ENCODE data around the gene COX6A2.
"Not testable (repeated sequence)": the region's sequence is repeated elsewhere in the genome, so short reads cannot be mapped to it uniquely, and the experiment has no call there.

The COX6A2 gene

GRCh38 chr16:31441956-31442355 is 13.8 kb upstream of the COX6A2 start:
- Histone ChIP-seq H3K9me3 (ENCODE audit: control insufficient read depth, insufficient read depth, low read length) (no peaks in the 10 kb centered on the region), H3K4me1 (ENCODE audit: control insufficient read depth, insufficient read depth, low read length) (no peaks in the 10 kb centered on the region), H3K27me3 (ENCODE audit: control insufficient read depth, insufficient read depth, low read length) (no peaks in the 10 kb centered on the region), H3K4me3 (ENCODE audit: low read depth, low read length) (no peak overlapping the region), H3K36me3 (ENCODE audit: control insufficient read depth, insufficient read depth, low read length) (no peaks in the 10 kb centered on the region), H3K9ac (ENCODE audit: low read depth, low read length) (no peak overlapping the region)

DNA sequence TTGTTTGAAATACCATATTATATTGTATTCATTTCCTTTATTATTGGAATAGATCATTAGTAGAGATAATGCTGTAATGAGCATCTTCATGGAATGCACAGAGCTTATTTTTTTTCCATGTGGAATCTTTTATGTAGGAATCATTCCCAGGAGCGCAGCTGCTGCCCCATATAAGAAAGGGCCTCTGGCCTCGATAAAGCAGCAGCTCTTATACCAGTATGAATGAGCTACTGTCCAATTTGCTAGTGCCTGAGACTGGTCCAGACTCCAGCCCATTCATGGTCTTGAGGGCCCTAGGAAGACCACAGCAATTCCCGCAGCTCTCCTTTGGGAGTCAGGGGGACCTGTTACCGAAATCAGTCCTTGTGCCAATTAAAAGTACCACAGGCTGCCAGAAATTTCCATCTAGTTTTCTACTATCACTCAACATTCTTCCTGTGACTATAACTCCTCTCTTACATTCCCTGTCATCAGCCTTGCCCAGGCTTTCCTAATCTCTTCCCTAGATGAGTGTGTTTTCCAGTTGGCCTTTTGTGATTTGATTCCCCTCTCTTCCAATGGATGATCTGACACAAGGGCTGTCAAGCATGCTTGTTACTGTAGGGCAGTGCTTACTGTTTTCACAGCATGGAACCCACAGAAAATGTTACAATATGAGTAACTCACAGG is 12.5 kb upstream of the COX6A2 start:
- H3K4me3 ChIP-seq (ENCODE audit: low read depth, low read length), result no peak overlapping the region
- no peaks in the 10 kb centered on the region for H3K4me1 ChIP-seq (ENCODE audit: control insufficient read depth, insufficient read depth, low read length)
- H3K9me3 ChIP-seq (ENCODE audit: control insufficient read depth, insufficient read depth, low read length), result no peaks in the 10 kb centered on the region
- H3K9ac ChIP-seq (ENCODE audit: low read depth, low read length), result no peak overlapping the region
- no peaks in the 10 kb centered on the region for H3K27me3 ChIP-seq (ENCODE audit: control insufficient read depth, insufficient read depth, low read length)
- H3K36me3 ChIP-seq (ENCODE audit: control insufficient read depth, insufficient read depth, low read length), result no peaks in the 10 kb centered on the region

DNA sequence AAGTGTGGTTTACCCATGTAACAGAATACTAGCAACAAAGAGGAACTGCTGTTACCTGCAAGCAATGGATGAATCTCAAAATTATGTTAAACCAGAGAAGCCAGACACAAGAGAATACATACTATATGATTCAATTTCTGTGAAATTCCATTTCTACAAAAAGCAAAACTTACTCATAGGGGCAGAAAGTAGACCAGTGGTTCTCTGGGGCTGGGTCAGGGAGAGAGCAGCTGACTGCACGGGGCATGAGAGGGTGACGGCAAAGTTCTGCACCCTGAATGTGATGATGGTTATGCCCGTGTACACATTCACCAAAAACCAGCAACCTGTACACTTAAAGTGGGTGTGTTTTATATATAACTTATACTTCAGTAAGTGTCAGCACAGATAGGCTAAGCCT is 11.4 kb upstream of the COX6A2 start:
- H3K4me1 ChIP-seq (ENCODE audit: control insufficient read depth, insufficient read depth, low read length), result no peaks in the 10 kb centered on the region
- H3K4me3 ChIP-seq (ENCODE audit: low read depth, low read length), result no peak overlapping the region
- no peak overlapping the region for H3K9ac ChIP-seq (ENCODE audit: low read depth, low read length)
- H3K9me3 ChIP-seq (ENCODE audit: control insufficient read depth, insufficient read depth, low read length), result no peaks in the 10 kb centered on the region
- H3K36me3 ChIP-seq (ENCODE audit: control insufficient read depth, insufficient read depth, low read length), result no peaks in the 10 kb centered on the region
- H3K27me3 ChIP-seq (ENCODE audit: control insufficient read depth, insufficient read depth, low read length), result no peaks in the 10 kb centered on the region

- not testable (repeated sequence) for H3K36me3 ChIP-seq (ENCODE audit: control insufficient read depth, insufficient read depth, low read length); H3K9ac ChIP-seq (ENCODE audit: low read depth, low read length); H3K4me3 ChIP-seq (ENCODE audit: low read depth, low read length)
These were observed 10.9 kb upstream of the COX6A2 start for GRCh38 chr16:31439023-31439422.

GRCh38 chr16:31438414-31438813 is 10.3 kb upstream of the COX6A2 start:
- no peaks in the 10 kb centered on the region for H3K27me3 ChIP-seq (ENCODE audit: control insufficient read depth, insufficient read depth, low read length)
- no peak overlapping the region for H3K4me3 ChIP-seq (ENCODE audit: low read depth, low read length)
- no peak overlapping the region for H3K9ac ChIP-seq (ENCODE audit: low read depth, low read length)
- no peaks in the 10 kb centered on the region for H3K4me1 ChIP-seq (ENCODE audit: control insufficient read depth, insufficient read depth, low read length)
- no peaks in the 10 kb centered on the region for H3K9me3 ChIP-seq (ENCODE audit: control insufficient read depth, insufficient read depth, low read length)
- H3K36me3 ChIP-seq (ENCODE audit: control insufficient read depth, insufficient read depth, low read length), result no peaks in the 10 kb centered on the region

More at GRCh38 chr16:31439023-31439422, 10.9 kb upstream of the COX6A2 start:
- H3K27me3 ChIP-seq (ENCODE audit: control insufficient read depth, insufficient read depth, low read length); H3K4me1 ChIP-seq (ENCODE audit: control insufficient read depth, insufficient read depth, low read length); H3K9me3 ChIP-seq (ENCODE audit: control insufficient read depth, insufficient read depth, low read length): not testable (repeated sequence)

GRCh38 chr16:31436221-31437045 is 8.3 kb upstream of the COX6A2 start:
- no peaks in the 10 kb centered on the region for H3K9me3 ChIP-seq (ENCODE audit: control insufficient read depth, insufficient read depth, low read length)
- no peak overlapping the region for H3K4me3 ChIP-seq (ENCODE audit: low read depth, low read length)
- no peak overlapping the region for H3K9ac ChIP-seq (ENCODE audit: low read depth, low read length)
- H3K27me3 ChIP-seq (ENCODE audit: control insufficient read depth, insufficient read depth, low read length), result no peaks in the 10 kb centered on the region
- no peaks in the 10 kb centered on the region for H3K4me1 ChIP-seq (ENCODE audit: control insufficient read depth, insufficient read depth, low read length)
- H3K36me3 ChIP-seq (ENCODE audit: control insufficient read depth, insufficient read depth, low read length), result no peaks in the 10 kb centered on the region

- H3K36me3 ChIP-seq (ENCODE audit: control insufficient read depth, insufficient read depth, low read length), result no peaks in the 10 kb centered on the region
- H3K9ac ChIP-seq (ENCODE audit: low read depth, low read length), result no peak overlapping the region
- peaks cover 3% of the 10 kb centered on the region for H3K4me1 ChIP-seq (ENCODE audit: control insufficient read depth, insufficient read depth, low read length)
- H3K9me3 ChIP-seq (ENCODE audit: control insufficient read depth, insufficient read depth, low read length), result no peaks in the 10 kb centered on the region
- no peak overlapping the region for H3K4me3 ChIP-seq (ENCODE audit: low read depth, low read length)
- H3K27me3 ChIP-seq (ENCODE audit: control insufficient read depth, insufficient read depth, low read length), result peaks cover 1% of the 10 kb centered on the region
These were observed 7.4 kb upstream of the COX6A2 start for GRCh38 chr16:31435341-31436220.

GRCh38 chr16:31430380-31431052 is 2.4 kb upstream of the COX6A2 start:
- H3K9me3 ChIP-seq (ENCODE audit: control insufficient read depth, insufficient read depth, low read length), result peaks cover 4% of the 10 kb centered on the region
- H3K27me3 ChIP-seq (ENCODE audit: control insufficient read depth, insufficient read depth, low read length), result peaks cover 28% of the 10 kb centered on the region
- H3K9ac ChIP-seq (ENCODE audit: low read depth, low read length), result no peak overlapping the region
- H3K4me1 ChIP-seq (ENCODE audit: control insufficient read depth, insufficient read depth, low read length), result peaks cover 5% of the 10 kb centered on the region
- no peak overlapping the region for H3K4me3 ChIP-seq (ENCODE audit: low read depth, low read length)
- H3K36me3 ChIP-seq (ENCODE audit: control insufficient read depth, insufficient read depth, low read length), result no peaks in the 10 kb centered on the region

GRCh38 chr16:31429796-31430195 is 1.6 kb upstream of the COX6A2 start:
- H3K27me3 ChIP-seq (ENCODE audit: control insufficient read depth, insufficient read depth, low read length), result peaks cover 31% of the 10 kb centered on the region
- H3K9me3 ChIP-seq (ENCODE audit: control insufficient read depth, insufficient read depth, low read length), result peaks cover 4% of the 10 kb centered on the region
- H3K4me1 ChIP-seq (ENCODE audit: control insufficient read depth, insufficient read depth, low read length), result peaks cover 5% of the 10 kb centered on the region
- no peaks in the 10 kb centered on the region for H3K36me3 ChIP-seq (ENCODE audit: control insufficient read depth, insufficient read depth, low read length)
- H3K9ac ChIP-seq (ENCODE audit: low read depth, low read length), result no peak overlapping the region
- H3K4me3 ChIP-seq (ENCODE audit: low read depth, low read length), result no peak overlapping the region

DNA sequence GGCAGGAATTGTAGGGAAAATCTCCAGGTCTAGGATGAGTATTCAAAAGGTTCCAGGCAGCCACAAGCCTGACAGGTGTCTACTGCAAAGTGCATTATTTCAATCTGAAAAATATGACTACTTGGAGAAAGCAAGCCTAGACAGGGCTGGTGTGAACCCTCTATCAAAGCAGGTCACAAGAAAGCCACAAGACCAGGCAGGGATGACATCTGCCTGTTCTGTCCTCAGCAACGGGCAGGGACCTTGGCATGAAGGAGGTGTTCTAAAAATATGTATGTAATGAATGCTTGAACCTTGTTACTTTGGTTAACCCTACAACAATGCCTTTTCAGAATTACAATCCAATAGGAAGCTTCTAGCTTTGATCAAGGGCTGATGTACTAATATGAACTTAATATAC is 1.2 kb upstream of the COX6A2 start:
- Histone ChIP-seq H3K4me1 (ENCODE audit: control insufficient read depth, insufficient read depth, low read length) (peaks cover 5% of the 10 kb centered on the region), H3K9me3 (ENCODE audit: control insufficient read depth, insufficient read depth, low read length) (peaks cover 4% of the 10 kb centered on the region), H3K4me3 (ENCODE audit: low read depth, low read length) (no peak overlapping the region), H3K9ac (ENCODE audit: low read depth, low read length) (no peak overlapping the region), H3K36me3 (ENCODE audit: control insufficient read depth, insufficient read depth, low read length) (no peaks in the 10 kb centered on the region), H3K27me3 (ENCODE audit: control insufficient read depth, insufficient read depth, low read length) (peaks cover 32% of the 10 kb centered on the region)

DNA sequence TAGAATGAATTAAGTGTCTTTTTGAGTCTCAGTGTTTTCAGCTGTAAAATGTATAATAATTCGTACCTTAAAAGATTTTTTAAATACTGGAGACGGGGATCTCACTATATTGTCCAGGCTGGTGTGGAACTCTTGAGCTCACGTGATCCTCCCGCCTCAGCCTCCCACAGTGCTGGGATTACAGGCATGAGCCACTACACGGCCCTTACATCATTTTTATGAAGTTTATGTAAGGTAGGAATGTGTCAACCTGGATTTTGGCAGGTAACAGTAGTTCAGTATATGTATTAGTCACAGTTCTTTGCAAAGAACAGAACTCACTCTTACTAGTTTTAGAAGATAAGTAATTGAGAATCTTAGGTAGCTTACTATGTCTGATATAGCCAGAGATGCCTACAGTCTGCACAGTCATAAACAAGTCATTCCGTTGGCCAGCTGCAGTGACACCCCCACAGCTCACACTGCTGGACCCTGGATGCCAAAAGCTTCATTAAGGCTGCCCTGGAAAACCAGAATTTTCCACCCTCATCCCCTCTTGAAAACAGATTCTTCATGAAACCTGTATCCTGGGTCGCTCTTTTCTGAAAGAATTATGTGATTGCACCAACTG is 583 bp upstream of the COX6A2 start:
- H3K27me3 ChIP-seq (ENCODE audit: control insufficient read depth, insufficient read depth, low read length), result peaks cover 32% of the 10 kb centered on the region
- peaks cover 5% of the 10 kb centered on the region for H3K4me1 ChIP-seq (ENCODE audit: control insufficient read depth, insufficient read depth, low read length)
- H3K9me3 ChIP-seq (ENCODE audit: control insufficient read depth, insufficient read depth, low read length), result peaks cover 4% of the 10 kb centered on the region
- H3K36me3 ChIP-seq (ENCODE audit: control insufficient read depth, insufficient read depth, low read length), result no peaks in the 10 kb centered on the region
- no peak overlapping the region for H3K4me3 ChIP-seq (ENCODE audit: low read depth, low read length)
- H3K9ac ChIP-seq (ENCODE audit: low read depth, low read length), result no peak overlapping the region

Data from iPS-15b (cell line).